Activated B cell treated with CpG ODN at 0.5 μM for 24 hours (primary cell): ENCODE data around the gene VPS16. TPM values are rescaled to one million over a fixed set of nuclear protein-coding genes. Genes with fewer than 3 reads are reported as not detected.

Experiments
- ATAC-seq: fragments of 200-7000 bp; cut with Tn5 transposase; one replicate; pipeline ENCODE4 v1.10.0; 2021; ENCODE audit warnings: low read depth, mild to moderate bottlenecking, moderate library complexity
- CTCF ChIA-PET: fragments of 350-600 bp; sonication (Branson Sonifier 250); formaldehyde crosslinking; loops from one replicate; lab custom pipeline; 2021; ENCODE audit warnings: antibody characterized with exemption; lab: Charles Lee
- POLR2A ChIA-PET: fragments of 350-600 bp; sonication (Branson Sonifier 250); formaldehyde crosslinking; loops from one replicate; lab custom pipeline; 2021; ENCODE audit warnings: antibody characterized with exemption; lab: Charles Lee
- DNase-seq: peaks from one replicate; pipeline ENCODE4 v3.0.0; 2022
- H3K27ac Mint-ChIP-seq: one replicate; pipeline ENCODE4 v1.8.0; 2020; ENCODE audit warnings: mixed read lengths
- H3K27me3 Mint-ChIP-seq: one replicate; pipeline ENCODE4 v1.8.0; 2021; ENCODE audit warnings: mixed read lengths
- H3K36me3 Mint-ChIP-seq: one replicate; pipeline ENCODE4 v1.8.0; 2021; ENCODE audit warnings: low read depth, mixed read lengths
- H3K4me1 Mint-ChIP-seq: one replicate; pipeline ENCODE4 v1.8.0; 2021; ENCODE audit warnings: mixed read lengths
- H3K4me3 Mint-ChIP-seq: one replicate; pipeline ENCODE4 v1.8.0; 2020; ENCODE audit warnings: mild to moderate bottlenecking, mixed read lengths
- H3K9me3 Mint-ChIP-seq: one replicate; pipeline ENCODE4 v1.8.0; 2020; ENCODE audit warnings: mixed read lengths
- CTCF ChIP-seq: fragments of 200-600 bp; IDR thresholded peaks from one replicate; pipeline ENCODE4 v1.8.0; 2022; ENCODE audit warnings: antibody characterized with exemption, mild to moderate bottlenecking
- intact Hi-C: fragments of 100-400 bp; cut with micrococcal nuclease; formaldehyde crosslinking; loops from one replicate; pipeline ENCODE4 v1.15.1; 2024
- total RNA-seq: library from RNA; stranded (reverse); gene quantifications from 2 replicates; pipeline ENCODE4 v1.2.3, GENCODE V29; 2022

The VPS16 gene
- total RNA-seq, 1 donor from 2014 or later = 54.7 TPM

DNA sequence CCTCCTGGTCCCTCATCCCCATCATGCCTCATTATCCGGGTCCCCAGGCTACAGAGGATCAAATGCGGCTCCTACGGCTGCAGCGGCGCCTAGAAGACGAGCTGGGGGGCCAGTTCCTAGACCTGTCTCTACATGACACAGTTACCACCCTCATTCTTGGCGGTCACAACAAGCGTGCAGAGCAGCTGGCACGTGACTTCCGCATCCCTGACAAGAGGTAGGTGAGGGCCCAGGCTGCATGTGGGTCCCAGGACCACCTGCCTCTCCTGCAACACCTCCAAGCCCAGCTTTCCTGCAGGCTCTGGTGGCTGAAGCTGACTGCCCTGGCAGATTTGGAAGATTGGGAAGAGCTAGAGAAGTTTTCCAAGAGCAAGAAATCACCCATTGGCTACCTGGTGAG is 24.6 kb downstream of the VPS16 start:
- CTCF ChIA-PET = interaction anchor here (0.7 kb wide), 1 partner anchor 134 kb away, joined by 3 read pairs; no protein-coding TSS in a partner anchor
- Mint-ChIP-seq H3K36me3 (peaks cover 41% of the 10 kb centered on the region), H3K27me3 (no peaks in the 10 kb centered on the region), H3K4me3 (no peak overlapping the region), H3K9me3 (no peaks in the 10 kb centered on the region), H3K4me1 (no peaks in the 10 kb centered on the region), H3K27ac (no peak overlapping the region)
- intact Hi-C loops = no loop called here
- DNase-seq (no peak), ATAC-seq (no peak)
- POLR2A ChIA-PET = interaction anchor here (1.3 kb wide), 1 partner anchor 25 kb away, joined by 3 read pairs; the partner anchor contains the start of genes PCED1A and VPS16
- no peak for TF ChIP-seq CTCF

GRCh38 chr20:2865630-2866029 is 25.1 kb downstream of the VPS16 start:
- no peak for TF ChIP-seq CTCF
- ATAC-seq (no peak), DNase-seq (no peak)
- Mint-ChIP-seq H3K4me3 (no peak overlapping the region), H3K27me3 (no peaks in the 10 kb centered on the region), H3K9me3 (no peaks in the 10 kb centered on the region), H3K4me1 (no peaks in the 10 kb centered on the region), H3K36me3 (peaks cover 41% of the 10 kb centered on the region), H3K27ac (no peak overlapping the region)
- intact Hi-C loops = no loop called here
- POLR2A ChIA-PET = no interaction called here
- CTCF ChIA-PET = interaction anchor here (0.7 kb wide), 1 partner anchor 133 kb away, joined by 3 read pairs; no protein-coding TSS in a partner anchor

- H3K9me3 Mint-ChIP-seq = no peaks in the 10 kb centered on the region
- no peak for TF ChIP-seq CTCF
- H3K4me3 Mint-ChIP-seq = no peak overlapping the region
- no peak overlapping the region for H3K27ac Mint-ChIP-seq
- H3K27me3 Mint-ChIP-seq = no peaks in the 10 kb centered on the region
- DNase-seq (no peak), ATAC-seq (no peak)
- peaks cover 36% of the 10 kb centered on the region for H3K36me3 Mint-ChIP-seq
- H3K4me1 Mint-ChIP-seq = no peaks in the 10 kb centered on the region
- intact Hi-C loops = no loop called here
- POLR2A ChIA-PET = no interaction called here
- CTCF ChIA-PET = no interaction called here
These were observed 25.7 kb downstream of the VPS16 start for GRCh38 chr20:2866236-2866635.

- intact Hi-C loops = no loop called here
- Mint-ChIP-seq H3K4me3 (no peak overlapping the region), H3K27me3 (peaks cover 4% of the 10 kb centered on the region), H3K9me3 (no peaks in the 10 kb centered on the region), H3K4me1 (peaks cover 6% of the 10 kb centered on the region), H3K36me3 (peaks cover 28% of the 10 kb centered on the region), H3K27ac (no peak overlapping the region)
- ATAC-seq (no peak), DNase-seq (no peak)
- CTCF ChIA-PET = no interaction called here
- no peak for TF ChIP-seq CTCF
- POLR2A ChIA-PET = no interaction called here
These were observed 26.7 kb downstream of the VPS16 start for GRCh38 chr20:2867081-2867864.

GRCh38 chr20:2869381-2869780 is 28.8 kb downstream of the VPS16 start:
- POLR2A ChIA-PET = interaction anchor here (0.7 kb wide), 1 partner anchor 17 kb away, joined by 3 read pairs; no protein-coding TSS in a partner anchor
- Mint-ChIP-seq H3K4me1 (peaks cover 13% of the 10 kb centered on the region), H3K4me3 (no peak overlapping the region), H3K27ac (no peak overlapping the region), H3K27me3 (peaks cover 4% of the 10 kb centered on the region), H3K9me3 (no peaks in the 10 kb centered on the region), H3K36me3 (peaks cover 24% of the 10 kb centered on the region)
- intact Hi-C loops = no loop called here
- ATAC-seq (no peak), DNase-seq (no peak)
- TF ChIP-seq CTCF = no peak
- CTCF ChIA-PET = no interaction called here
